Neural progenitor cell (in vitro differentiated cells): ENCODE measurements around the gene HSP90AB1.

Experiments used
- CTCF ChIP-seq: fragments of 200-600 bp; sonication (generic); IDR thresholded peaks from 2 replicates; pipeline ENCODE4 v1.5.1; 2017; ENCODE audit warnings: antibody characterized with exemption, mild to moderate bottlenecking
- EZH2 ChIP-seq: fragments of 200-600 bp; sonication (generic); IDR thresholded peaks from 2 replicates; pipeline ENCODE4 v1.6.1; 2017; ENCODE audit warnings: antibody characterized with exemption, mild to moderate bottlenecking, moderate library complexity

- TF ChIP-seq CTCF (no peak), EZH2 (no peak)
Measured at GRCh38 chr6:44273617-44274016, 26.7 kb downstream of the HSP90AB1 start.
